ENCODE measurements around the gene LDB3.

- TF ChIP-seq CTCF (IDR thresholded peaks at IDR 0.05; ENCODE audit: low read length) (no peak), EZH2 (IDR thresholded peaks at IDR 0.05; ENCODE audit: borderline replicate concordance, low read length) (no peak)
Observed at GRCh38 chr10:86659721-86660453, 8.4 kb upstream of the LDB3 start.

Measured in OCI-LY1 (cell line).